AG09319 (cell line): ENCODE measurements around the gene RIPK3.
"Not testable (repeated sequence)": the region's sequence is repeated elsewhere in the genome, so short reads cannot be mapped to it uniquely, and the experiment has no call there.

ENCODE experiments used
- DNase-seq: peaks from one replicate; pipeline ENCODE4 v3.0.0-alpha.2; 2010; ENCODE audit warnings: low read depth; ENCODE audit errors: extremely low read depth
- CTCF ChIP-seq: IDR thresholded peaks from 2 replicates; pipeline ENCODE4 v1.5.1; 2011; ENCODE audit warnings: low read depth, mild to moderate bottlenecking, inconsistent platforms, low read length, moderate library complexity

RIPK3 gene

GRCh38 chr14:24363401-24363800 is 23.6 kb upstream of the RIPK3 start:
- TF ChIP-seq CTCF: no peak
- DNase-seq: no peak

- no peak for DNase-seq
Measured at GRCh38 chr14:24362241-24362960, 22.6 kb upstream of the RIPK3 start.

GRCh38 chr14:24361326-24361725 is 21.5 kb upstream of the RIPK3 start:
- no peak for DNase-seq
- no peak for TF ChIP-seq CTCF

More at GRCh38 chr14:24362241-24362960, 22.6 kb upstream of the RIPK3 start:
- no peak for TF ChIP-seq CTCF

GRCh38 chr14:24360281-24360680 is 20.5 kb upstream of the RIPK3 start:
- TF ChIP-seq CTCF: no peak
- DNase-seq: no peak

GRCh38 chr14:24356208-24356607 is 16.4 kb upstream of the RIPK3 start:
- no peak for TF ChIP-seq CTCF
- no peak for DNase-seq

GRCh38 chr14:24355009-24355408 is 15.2 kb upstream of the RIPK3 start:
- DNase-seq: no peak
- no peak for TF ChIP-seq CTCF

GRCh38 chr14:24354482-24354825 is 14.7 kb upstream of the RIPK3 start:
- DNase-seq: not testable (repeated sequence)
